HEK293 (cell line): Measurements from ENCODE around the gene PSMD2.

ENCODE experiments used
- CTCF ChIP-seq: fragments of 450-650 bp; formaldehyde crosslinking; IDR thresholded peaks from 2 replicates; pipeline ENCODE4 v1.5.1; 2016; ENCODE audit warnings: missing biosample characterization, missing genetic modification characterization
- ZBTB11 ChIP-seq: fragments of 450-650 bp; formaldehyde crosslinking; conservative IDR thresholded peaks from 2 replicates; pipeline ENCODE4 v1.5.1; 2016; ENCODE audit warnings: low read depth, missing biosample characterization, missing genetic modification characterization
- ZNF155 ChIP-seq: fragments of 450-650 bp; formaldehyde crosslinking; IDR thresholded peaks from 2 replicates; pipeline ENCODE4 v1.5.1; 2016; ENCODE audit warnings: missing biosample characterization, missing genetic modification characterization
- ZNF423 ChIP-seq: fragments of 450-650 bp; formaldehyde crosslinking; IDR thresholded peaks from 2 replicates; pipeline ENCODE4 v1.5.1; 2016; ENCODE audit warnings: missing biosample characterization, missing genetic modification characterization

GRCh38 chr3:184298759-184299487 is at the start of gene PSMD2:
- TF ChIP-seq ZNF155 (tag by site-specific recombination) = no peak
- TF ChIP-seq CTCF (tag by site-specific recombination) = no peak
- TF ChIP-seq ZBTB11 (tag by site-specific recombination) = peak; percentile 38; the same call in 1 of the 2 replicates
- TF ChIP-seq ZNF423 = no peak
